ENCODE results near the gene YWHAE.
"Not testable (repeated sequence)": the region's sequence is repeated elsewhere in the genome, so short reads cannot be mapped to it uniquely, and the experiment has no call there.

The YWHAE gene

GRCh38 chr17:1373707-1374237 lies 26.2 kb downstream of the YWHAE start:
- DNase-seq (ENCODE audit: low read depth), result no peak

GRCh38 chr17:1372618-1373017 lies 27.4 kb downstream of the YWHAE start:
- no peak for DNase-seq (ENCODE audit: low read depth)

- DNase-seq (ENCODE audit: low read depth), result no peak
Measured at GRCh38 chr17:1371893-1372590, 28.0 kb downstream of the YWHAE start.

- DNase-seq (ENCODE audit: low read depth), result no peak
Measured at GRCh38 chr17:1368588-1368987, 31.4 kb downstream of the YWHAE start.

- DNase-seq (ENCODE audit: low read depth), result no peak
Measured at GRCh38 chr17:1367351-1367745, 32.7 kb downstream of the YWHAE start.

GRCh38 chr17:1366234-1366633 lies 33.8 kb downstream of the YWHAE start:
- no peak for DNase-seq (ENCODE audit: low read depth)

GRCh38 chr17:1365445-1366039 lies 34.5 kb downstream of the YWHAE start:
- DNase-seq (ENCODE audit: low read depth), result peak; percentile 47

GRCh38 chr17:1362964-1363363 lies 37.1 kb downstream of the YWHAE start:
- no peak for DNase-seq (ENCODE audit: low read depth)

- no peak for DNase-seq (ENCODE audit: low read depth)
Measured at GRCh38 chr17:1362065-1362848, 37.8 kb downstream of the YWHAE start.

- no peak for DNase-seq (ENCODE audit: low read depth)
Measured at GRCh38 chr17:1360975-1361374, 39.0 kb downstream of the YWHAE start.

GRCh38 chr17:1360315-1360714 lies 39.7 kb downstream of the YWHAE start:
- not testable (repeated sequence) for DNase-seq (ENCODE audit: low read depth)

- no peak for DNase-seq (ENCODE audit: low read depth)
Measured at GRCh38 chr17:1354030-1354429, 46.0 kb downstream of the YWHAE start.

GRCh38 chr17:1352530-1352929 lies 47.5 kb downstream of the YWHAE start:
- not testable (repeated sequence) for DNase-seq (ENCODE audit: low read depth)

GRCh38 chr17:1351971-1352370 lies 48.1 kb downstream of the YWHAE start:
- no peak for DNase-seq (ENCODE audit: low read depth)

- no peak for DNase-seq (ENCODE audit: low read depth)
Measured at GRCh38 chr17:1351275-1351674, 48.7 kb downstream of the YWHAE start.

GRCh38 chr17:1347589-1348323 lies 52.3 kb downstream of the YWHAE start:
- DNase-seq (ENCODE audit: low read depth), result no peak

- DNase-seq (ENCODE audit: low read depth), result no peak
Measured at GRCh38 chr17:1344521-1344920, 55.5 kb downstream of the YWHAE start.

- DNase-seq (ENCODE audit: low read depth), result no peak
Measured at GRCh38 chr17:1343554-1343953, 56.5 kb downstream of the YWHAE start.

GRCh38 chr17:1340371-1340770 lies 59.7 kb downstream of the YWHAE start:
- no peak for DNase-seq (ENCODE audit: low read depth)

- DNase-seq (ENCODE audit: low read depth), result no peak
Measured at GRCh38 chr17:1331708-1332107, 68.3 kb downstream of the YWHAE start.

- DNase-seq (ENCODE audit: low read depth), result no peak
Measured at GRCh38 chr17:1329745-1330343, 70.2 kb downstream of the YWHAE start.

GRCh38 chr17:1328437-1328836 lies 71.6 kb downstream of the YWHAE start:
- no peak for DNase-seq (ENCODE audit: low read depth)

Data from stimulated activated CD4-positive, alpha-beta T cell treated with anti-CD3 and anti-CD28 coated beads, Interleukin-2, amount 100 ng/mL, for 4 hours (primary cell).